ENCODE data around the gene IFT57. TPM values are rescaled to one million over a fixed set of nuclear protein-coding genes. Genes with fewer than 3 reads are reported as not detected.

IFT57 gene
- total and polyA plus RNA-seq, 9 of the 15 experiments (the other 6 are each of a cell fraction or from before 2014, with no cell fraction given) = 1.5 to 20.1 (median 9.9) TPM

DNA sequence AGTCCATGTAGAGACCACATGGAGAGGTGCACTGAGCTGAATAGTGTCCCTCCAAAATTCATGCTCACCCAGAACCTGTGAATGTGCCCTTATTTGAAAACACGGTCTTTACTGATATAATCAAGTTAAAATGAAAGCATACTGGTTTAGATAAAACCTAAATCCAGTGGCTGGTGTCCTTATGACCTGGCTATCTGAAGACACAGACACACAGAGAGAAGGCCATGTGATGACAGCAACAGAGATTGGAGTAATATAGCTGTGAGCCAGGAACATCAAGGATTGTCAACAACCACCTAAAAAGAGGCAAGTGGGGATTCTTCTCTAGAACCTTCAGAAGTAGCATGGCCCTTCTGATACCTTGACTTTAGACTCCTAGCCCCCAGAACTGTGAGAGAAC is 76.6 kb downstream of the IFT57 start (continued):
- TF ChIP-seq, protein P1, sequence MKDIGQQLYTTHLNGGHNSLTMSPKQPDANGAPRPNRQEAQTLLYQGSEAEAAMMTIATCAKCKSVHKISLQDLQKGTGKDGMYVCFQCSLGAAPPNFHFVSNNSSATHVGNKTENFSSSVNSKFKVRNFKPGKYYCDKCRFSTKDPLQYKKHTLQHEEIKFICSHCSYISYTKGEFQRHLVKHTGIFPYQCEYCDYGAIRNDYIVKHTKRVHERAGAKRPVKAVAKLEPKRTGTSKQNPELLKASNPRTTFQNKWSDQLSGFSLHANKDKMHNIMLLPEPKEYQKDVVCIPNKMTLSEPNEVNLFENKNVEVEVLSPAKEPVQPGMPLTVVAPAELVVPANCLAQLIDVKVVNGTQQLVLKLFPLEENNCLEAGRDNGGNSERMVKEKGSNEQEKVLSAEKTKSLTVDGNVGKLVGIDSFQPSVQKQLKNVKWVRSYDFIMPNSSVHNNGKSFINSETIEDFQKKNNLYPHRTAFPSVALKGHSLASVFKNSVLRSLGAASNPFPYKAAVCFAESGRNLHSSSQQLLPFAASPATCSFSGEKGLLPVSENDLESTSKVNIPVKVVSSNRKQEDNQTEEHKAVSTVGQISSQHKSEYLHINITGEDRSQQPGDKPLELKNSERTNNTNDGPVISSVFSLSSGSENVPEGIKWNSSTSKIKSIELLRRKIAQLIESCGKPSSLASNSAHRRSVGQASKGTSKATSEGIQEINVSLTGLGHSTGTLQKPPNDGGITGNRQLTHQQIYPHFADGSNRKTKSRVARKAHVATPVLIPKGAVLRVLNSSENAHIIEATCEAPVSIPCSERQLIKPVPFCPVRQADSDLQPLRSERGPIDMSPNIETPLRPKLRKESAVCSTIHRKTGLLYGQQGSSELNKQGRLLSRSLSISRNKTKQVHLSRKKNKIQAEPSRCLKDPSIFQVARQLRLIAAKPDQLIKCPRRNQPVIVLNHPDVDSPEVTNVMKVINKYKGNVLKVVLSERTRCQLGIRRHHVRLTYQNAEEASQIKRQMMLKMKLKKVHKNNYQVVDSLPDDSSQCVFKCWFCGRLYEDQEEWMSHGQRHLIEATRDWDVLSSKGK (CRISPR knock-in tag; IDR thresholded peaks at IDR 0.05) = no peak
- no peak for TF ChIP-seq BCL6 (CRISPR knock-in tag; IDR thresholded peaks at IDR 0.05)
- TF ChIP-seq MXI1 (IDR thresholded peaks at IDR 0.05; ENCODE audit: low read depth, low read length) = no peak
- TF ChIP-seq, protein P2, sequence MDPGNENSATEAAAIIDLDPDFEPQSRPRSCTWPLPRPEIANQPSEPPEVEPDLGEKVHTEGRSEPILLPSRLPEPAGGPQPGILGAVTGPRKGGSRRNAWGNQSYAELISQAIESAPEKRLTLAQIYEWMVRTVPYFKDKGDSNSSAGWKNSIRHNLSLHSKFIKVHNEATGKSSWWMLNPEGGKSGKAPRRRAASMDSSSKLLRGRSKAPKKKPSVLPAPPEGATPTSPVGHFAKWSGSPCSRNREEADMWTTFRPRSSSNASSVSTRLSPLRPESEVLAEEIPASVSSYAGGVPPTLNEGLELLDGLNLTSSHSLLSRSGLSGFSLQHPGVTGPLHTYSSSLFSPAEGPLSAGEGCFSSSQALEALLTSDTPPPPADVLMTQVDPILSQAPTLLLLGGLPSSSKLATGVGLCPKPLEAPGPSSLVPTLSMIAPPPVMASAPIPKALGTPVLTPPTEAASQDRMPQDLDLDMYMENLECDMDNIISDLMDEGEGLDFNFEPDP (CRISPR knock-in tag; IDR thresholded peaks at IDR 0.05) = no peak
- peak; percentile 52; the same call in 1 of the 2 replicates for TF ChIP-seq TAL1 (IDR thresholded peaks at IDR 0.05)
- TF ChIP-seq ZNF354B (CRISPR knock-in tag; IDR thresholded peaks at IDR 0.05) = no peak
- no peak for TF ChIP-seq HDAC6 (IDR thresholded peaks at IDR 0.05; ENCODE audit: low read depth, low read length)
- no peak for TF ChIP-seq ATF7 (IDR thresholded peaks at IDR 0.05)
- TF ChIP-seq MGA (IDR thresholded peaks at IDR 0.05) = no peak
- peak; percentile 53; the same call in 1 of the 2 replicates for TF ChIP-seq ARID1B (IDR thresholded peaks at IDR 0.05)
- TF ChIP-seq FOXP1 (CRISPR knock-in tag; IDR thresholded peaks at IDR 0.05) = no peak
- TF ChIP-seq ZEB2 (IDR thresholded peaks at IDR 0.05) = no peak
- no peak; the same call in 1 of the 2 replicates for TF ChIP-seq FOSL1 (tag; conservative IDR thresholded peaks at IDR 0.05)
- TF ChIP-seq TCF3 (CRISPR knock-in tag; IDR thresholded peaks at IDR 0.05) = peak; percentile 63
